ENCODE data around the gene FHDC1.

Gene FHDC1

DNA sequence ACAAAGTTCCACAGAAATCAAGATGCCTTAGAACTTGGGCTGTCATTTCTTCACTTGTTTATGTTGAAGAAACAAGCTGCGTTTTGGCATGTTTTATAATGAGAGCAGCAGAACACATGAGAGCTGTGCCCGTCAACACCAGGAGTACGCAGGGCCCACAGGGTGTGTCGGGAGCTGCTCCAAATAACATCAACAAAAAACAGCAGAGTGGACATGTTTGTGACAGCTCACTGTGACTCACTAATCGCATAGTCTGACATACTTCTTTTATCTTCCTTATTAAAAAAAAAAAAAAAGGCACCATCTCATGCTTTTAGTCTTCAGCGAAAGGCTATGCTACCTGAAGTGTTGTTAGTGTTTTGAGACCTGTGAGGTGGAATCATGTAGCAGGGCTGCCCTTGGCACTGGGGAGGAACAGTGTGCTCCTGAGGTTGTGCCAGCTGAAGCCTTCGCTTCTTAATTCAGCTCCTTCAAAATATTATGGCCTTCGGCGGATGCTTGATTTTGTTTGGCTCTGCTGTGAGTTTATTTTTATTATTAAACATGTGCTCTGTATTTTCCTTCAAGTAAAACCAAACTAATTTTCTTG lies 32.8 kb downstream of the FHDC1 start:
- DNase-seq (ENCODE audit: extremely low spot score): no peak
- CTCF ChIA-PET: interaction anchor here (0.7 kb wide), 1 partner anchor 159 kb away, joined by 3 read pairs; no protein-coding TSS in a partner anchor
- TF ChIP-seq, protein P1, sequence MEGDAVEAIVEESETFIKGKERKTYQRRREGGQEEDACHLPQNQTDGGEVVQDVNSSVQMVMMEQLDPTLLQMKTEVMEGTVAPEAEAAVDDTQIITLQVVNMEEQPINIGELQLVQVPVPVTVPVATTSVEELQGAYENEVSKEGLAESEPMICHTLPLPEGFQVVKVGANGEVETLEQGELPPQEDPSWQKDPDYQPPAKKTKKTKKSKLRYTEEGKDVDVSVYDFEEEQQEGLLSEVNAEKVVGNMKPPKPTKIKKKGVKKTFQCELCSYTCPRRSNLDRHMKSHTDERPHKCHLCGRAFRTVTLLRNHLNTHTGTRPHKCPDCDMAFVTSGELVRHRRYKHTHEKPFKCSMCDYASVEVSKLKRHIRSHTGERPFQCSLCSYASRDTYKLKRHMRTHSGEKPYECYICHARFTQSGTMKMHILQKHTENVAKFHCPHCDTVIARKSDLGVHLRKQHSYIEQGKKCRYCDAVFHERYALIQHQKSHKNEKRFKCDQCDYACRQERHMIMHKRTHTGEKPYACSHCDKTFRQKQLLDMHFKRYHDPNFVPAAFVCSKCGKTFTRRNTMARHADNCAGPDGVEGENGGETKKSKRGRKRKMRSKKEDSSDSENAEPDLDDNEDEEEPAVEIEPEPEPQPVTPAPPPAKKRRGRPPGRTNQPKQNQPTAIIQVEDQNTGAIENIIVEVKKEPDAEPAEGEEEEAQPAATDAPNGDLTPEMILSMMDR (IDR thresholded peaks at IDR 0.05; ENCODE audit: control extremely low read depth, extremely low read depth, low read depth, missing control alignments): no peak
- POLR2A ChIA-PET: no interaction called here

DNA sequence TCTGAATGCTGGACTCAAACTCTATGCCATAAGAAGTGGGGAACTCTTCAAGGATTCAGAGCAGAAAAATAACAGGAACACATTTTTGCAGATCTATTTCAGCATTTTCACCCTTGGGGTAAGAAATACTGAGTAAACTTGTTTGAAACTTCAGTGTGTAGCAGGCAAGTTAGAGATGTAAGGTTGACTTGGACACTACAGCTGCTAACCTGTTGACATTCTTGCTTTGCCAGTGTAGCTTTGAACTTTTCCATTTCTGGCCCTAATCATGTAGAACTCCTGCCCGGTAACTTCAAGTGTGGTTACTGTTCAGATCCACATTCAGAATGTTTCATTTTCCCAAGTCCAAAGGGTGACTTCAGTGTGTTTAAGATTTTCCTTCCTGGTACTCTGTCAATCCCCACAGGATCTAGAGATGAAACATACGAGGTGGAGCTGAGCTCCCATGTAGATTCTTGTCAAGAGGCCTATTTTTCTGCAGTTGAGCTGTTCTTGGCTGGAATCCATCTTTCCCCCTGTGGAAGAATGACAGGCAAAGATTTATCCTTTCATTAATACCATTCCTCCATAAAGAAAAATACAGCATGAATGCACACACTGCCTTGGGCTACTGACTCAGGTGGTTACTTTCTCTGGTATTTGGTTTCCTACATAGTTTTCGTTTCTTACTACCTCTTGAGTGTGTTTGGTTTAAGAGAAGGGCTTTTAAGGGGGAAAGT lies 34.1 kb downstream of the FHDC1 start:
- ChIA-PET POLR2A (no interaction called here), CTCF (interaction anchor here (1.2 to 1.6 kb wide), 3 partner anchors 13 to 157 kb away, joined by 3 to 5 read pairs (median 4); no protein-coding TSS in a partner anchor)
- TF ChIP-seq, protein P1 (IDR thresholded peaks at IDR 0.05; ENCODE audit: control extremely low read depth, extremely low read depth, low read depth, missing control alignments): no peak
- DNase-seq (ENCODE audit: extremely low spot score): no peak

DNA sequence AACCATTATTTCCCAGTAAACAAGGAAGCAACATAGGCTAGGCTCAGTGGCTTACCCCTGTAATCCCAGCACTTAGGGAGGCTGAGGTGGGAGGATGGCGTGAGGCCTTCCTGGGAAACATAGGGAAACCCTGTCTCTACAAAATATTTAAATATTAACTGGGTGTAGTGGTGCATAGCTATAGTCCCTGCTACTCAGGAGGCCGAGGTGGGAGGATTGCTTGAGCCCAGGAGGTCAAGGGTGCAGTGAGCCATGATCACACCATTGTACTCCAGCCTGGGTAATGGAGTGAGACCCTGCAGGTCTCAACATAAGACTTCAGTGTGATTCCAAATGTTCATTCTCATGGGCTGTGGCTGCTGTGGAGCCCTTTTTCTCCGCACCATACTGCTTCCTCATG lies 34.9 kb downstream of the FHDC1 start:
- TF ChIP-seq, protein P1 (IDR thresholded peaks at IDR 0.05; ENCODE audit: control extremely low read depth, extremely low read depth, low read depth, missing control alignments): no peak
- CTCF ChIA-PET: interaction anchor here (1.2 to 1.6 kb wide), 3 partner anchors 12 to 157 kb away, joined by 3 to 5 read pairs (median 4); no protein-coding TSS in a partner anchor

DNA sequence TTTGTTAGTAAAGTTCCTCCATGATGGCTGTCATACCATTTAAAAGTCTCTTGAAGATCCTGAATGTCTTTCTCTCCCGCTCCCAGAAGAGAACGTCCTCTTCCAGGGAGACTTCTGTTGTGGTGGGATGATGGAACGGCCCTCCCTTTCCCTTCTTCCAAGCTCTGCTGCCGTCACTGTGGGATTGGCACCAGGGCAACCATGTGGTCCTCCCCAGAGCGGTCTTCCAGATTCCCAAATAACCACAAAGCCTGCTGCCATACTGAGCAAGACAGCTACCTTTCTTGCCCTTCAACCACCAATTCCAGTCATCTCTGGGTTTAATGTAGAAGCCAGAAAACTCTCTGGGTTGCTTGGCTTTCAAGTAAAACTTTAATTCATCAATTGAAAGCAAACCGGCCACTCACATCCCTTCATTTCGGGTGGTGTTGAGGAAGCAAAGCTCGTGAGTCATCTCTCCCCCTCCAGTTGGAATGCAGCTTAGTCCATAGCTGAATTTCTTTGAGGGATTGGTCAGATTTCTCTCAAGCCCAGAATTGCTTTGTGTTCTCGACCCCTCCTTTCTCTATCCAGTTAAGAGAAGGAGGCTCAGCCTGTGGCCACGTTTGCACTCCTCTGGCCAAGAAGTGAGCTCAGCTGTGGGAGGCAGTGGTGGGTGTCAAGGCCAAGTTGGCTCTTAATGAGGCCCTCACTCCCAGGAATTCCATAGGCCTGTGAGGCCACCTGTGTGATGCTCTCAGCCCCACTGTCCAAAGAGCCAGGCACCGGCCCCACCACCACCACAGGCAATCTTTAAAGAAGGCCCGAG lies 36.9 kb downstream of the FHDC1 start:
- ChIA-PET POLR2A (no interaction called here), CTCF (interaction anchor here (1.1 to 1.9 kb wide), 2 partner anchors 11 to 760 kb away, joined by 3 to 7 read pairs; no protein-coding TSS in a partner anchor)
- no peak for DNase-seq (ENCODE audit: extremely low spot score)
- TF ChIP-seq, protein P1 (IDR thresholded peaks at IDR 0.05; ENCODE audit: control extremely low read depth, extremely low read depth, low read depth, missing control alignments): no peak

More for the DNA sequence above, 34.9 kb downstream of the FHDC1 start:
- DNase-seq (ENCODE audit: extremely low spot score): no peak
- POLR2A ChIA-PET: no interaction called here

DNA sequence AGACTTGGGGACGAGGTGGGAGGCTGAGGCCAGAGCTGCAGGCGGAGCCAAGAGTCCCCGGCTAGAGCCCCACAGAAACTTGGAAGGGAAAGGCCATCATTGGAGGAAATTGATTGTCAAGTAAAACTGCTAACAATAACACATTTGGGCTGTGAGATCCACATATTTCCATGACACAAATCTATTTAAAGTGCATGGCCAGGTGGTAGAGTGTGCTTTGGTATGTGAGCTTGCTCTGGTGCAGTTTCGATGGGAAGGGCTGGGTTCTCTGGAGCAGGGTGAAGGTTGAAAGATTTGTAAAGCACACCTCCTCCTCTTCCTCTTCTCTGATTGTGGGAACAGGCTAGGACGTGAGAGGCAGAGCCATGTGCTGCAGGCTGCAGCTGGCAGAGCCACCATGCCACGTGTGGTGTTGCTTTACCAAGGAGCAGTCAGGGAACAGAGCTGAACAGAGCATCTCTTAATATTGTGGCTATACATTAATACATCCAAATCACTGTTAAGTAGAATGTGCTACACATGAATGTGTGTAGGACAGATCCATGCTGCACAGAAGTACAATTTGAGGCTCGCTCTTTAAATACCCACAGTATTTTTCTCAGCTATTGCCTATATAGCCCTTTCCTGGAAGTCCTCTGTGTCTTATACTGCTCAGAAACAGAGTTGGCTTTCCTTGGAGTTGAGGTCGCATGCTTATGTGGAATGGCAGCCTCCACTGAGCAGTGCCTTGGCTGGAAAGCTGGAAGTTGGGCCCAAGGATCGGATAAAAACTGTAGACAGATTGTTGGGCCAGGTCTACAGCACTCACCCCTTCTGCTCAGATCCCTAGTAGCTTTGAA lies 37.7 kb downstream of the FHDC1 start:
- TF ChIP-seq, protein P1 (IDR thresholded peaks at IDR 0.05; ENCODE audit: control extremely low read depth, extremely low read depth, low read depth, missing control alignments): no peak
- CTCF ChIA-PET: interaction anchor here (1.1 to 1.9 kb wide), 4 partner anchors 9 to 759 kb away, joined by 3 to 7 read pairs (median 4); no protein-coding TSS in a partner anchor
- no peak for DNase-seq (ENCODE audit: extremely low spot score)
- POLR2A ChIA-PET: no interaction called here

Data from GM10248 (cell line).